ENCODE data around the gene USE1.

- TF ChIP-seq CTCF (IDR thresholded peaks at IDR 0.05; ENCODE audit: insufficient read depth, low read length) (no peak), POLR2AphosphoS5 (IDR thresholded peaks at IDR 0.05; ENCODE audit: low read depth) (no peak), REST (IDR thresholded peaks at IDR 0.05; ENCODE audit: insufficient replicate concordance, low read depth) (no peak), GABPA (IDR thresholded peaks at IDR 0.05; ENCODE audit: low read depth) (no peak)
Observed at GRCh38 chr19:17264641-17264979, 49.5 kb downstream of the USE1 start, which contains the start of gene USHBP1.
